Measurements from ENCODE around the gene DTX3.

DNA sequence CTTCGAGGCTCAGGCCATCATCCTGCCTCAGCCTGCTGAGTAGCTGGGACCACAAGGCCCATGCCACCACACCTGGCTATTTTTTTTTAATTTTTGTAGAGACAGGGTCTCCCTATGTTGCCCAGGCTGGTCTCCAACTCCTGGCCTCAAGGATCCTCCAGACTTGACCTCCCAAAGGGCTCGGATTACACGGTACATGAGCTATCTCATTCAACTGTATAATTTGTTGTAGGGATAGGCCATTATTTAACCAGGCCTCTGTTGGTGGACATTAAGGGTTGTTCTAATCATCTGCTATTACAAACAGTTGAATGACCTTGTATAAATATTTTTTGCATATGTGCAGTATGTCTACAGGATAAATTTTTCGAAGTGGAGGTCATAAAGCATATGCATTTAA is 45.8 kb upstream of the DTX3 start:
- TF ChIP-seq, protein P1, sequence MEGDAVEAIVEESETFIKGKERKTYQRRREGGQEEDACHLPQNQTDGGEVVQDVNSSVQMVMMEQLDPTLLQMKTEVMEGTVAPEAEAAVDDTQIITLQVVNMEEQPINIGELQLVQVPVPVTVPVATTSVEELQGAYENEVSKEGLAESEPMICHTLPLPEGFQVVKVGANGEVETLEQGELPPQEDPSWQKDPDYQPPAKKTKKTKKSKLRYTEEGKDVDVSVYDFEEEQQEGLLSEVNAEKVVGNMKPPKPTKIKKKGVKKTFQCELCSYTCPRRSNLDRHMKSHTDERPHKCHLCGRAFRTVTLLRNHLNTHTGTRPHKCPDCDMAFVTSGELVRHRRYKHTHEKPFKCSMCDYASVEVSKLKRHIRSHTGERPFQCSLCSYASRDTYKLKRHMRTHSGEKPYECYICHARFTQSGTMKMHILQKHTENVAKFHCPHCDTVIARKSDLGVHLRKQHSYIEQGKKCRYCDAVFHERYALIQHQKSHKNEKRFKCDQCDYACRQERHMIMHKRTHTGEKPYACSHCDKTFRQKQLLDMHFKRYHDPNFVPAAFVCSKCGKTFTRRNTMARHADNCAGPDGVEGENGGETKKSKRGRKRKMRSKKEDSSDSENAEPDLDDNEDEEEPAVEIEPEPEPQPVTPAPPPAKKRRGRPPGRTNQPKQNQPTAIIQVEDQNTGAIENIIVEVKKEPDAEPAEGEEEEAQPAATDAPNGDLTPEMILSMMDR (conservative IDR thresholded peaks at IDR 0.05; ENCODE audit: low read depth, low read length) = no peak
- no peak for TF ChIP-seq EZH2 (IDR thresholded peaks at IDR 0.05; ENCODE audit: borderline replicate concordance, low read depth, low read length, poor library complexity, severe bottlenecking)
